HepG2 (cell line): Measurements from ENCODE around the gene SART1. TPM values are rescaled to one million over a fixed set of nuclear protein-coding genes. Genes with fewer than 3 reads are reported as not detected.

ENCODE experiments used
- ATAC-seq: fragments of 200-7000 bp; cut with Tn5 transposase; 3 replicates; pipeline ENCODE4 v1.9.1; 2020; ENCODE audit warnings: mild to moderate bottlenecking, moderate library complexity
- BruUV-seq: library from RNA; stranded (reverse); fragments of 400-500 nt; replicated peaks from 2 replicates; lab custom pipeline; 2021; lab: Mats Ljungman, UMichigan
- CTCF ChIA-PET: fragments of 300-600 bp; formaldehyde crosslinking; extraction: SDS; loops from one replicate; lab custom pipeline; 2021; ENCODE audit warnings: low total read pairs, inconsistent platforms, low intra/inter-chr PET ratio; lab: Yijun Ruan, JAX
- POLR2A ChIA-PET: fragments of 350-600 bp; sonication (Branson Sonifier 250); formaldehyde crosslinking; loops from one replicate; lab custom pipeline; 2020; ENCODE audit warnings: antibody characterized with exemption, inconsistent platforms; lab: Yijun Ruan, JAX
- DNase-seq: peaks from one replicate; pipeline ENCODE4 v3.0.0-alpha.2; 2015; ENCODE audit warnings: low spot score
- FAIRE-seq: peaks from 3 replicates; lab custom pipeline; 2011; peaks lifted over from hg19 to GRCh38; lab: Jason Lieb, UNC
- H2AFZ ChIP-seq: one replicate; pipeline ENCODE4 v1.6.1; 2011; ENCODE audit warnings: low read length, inconsistent platforms
- H3K27ac ChIP-seq: fragments of 300-600 bp; 3 replicates; pipeline ENCODE4 v1.8.0; 2011; ENCODE audit warnings: mixed run types, mild to moderate bottlenecking, mixed read lengths, low read length, inconsistent platforms; ENCODE audit not compliant: insufficient read depth; ENCODE audit errors: extremely low read length
- H3K27me3 ChIP-seq, 2 experiments: fragments of 200-600 bp in 1 of 2; 2 replicates in 1 of 2; 3 replicates in 1 of 2; pipeline versions ENCODE4 v1.6.0 to v1.8.0; 2011; ENCODE audit warnings: low read length in 2 of 2, mild to moderate bottlenecking in 2 of 2, moderate library complexity in 2 of 2, inconsistent platforms in 1 of 2; ENCODE audit not compliant: insufficient read depth in 2 of 2, control insufficient read depth in 1 of 2
- H3K36me3 ChIP-seq, 2 experiments: fragments of 200-600 bp in 1 of 2; replicated peaks in 1 of 2; 2 replicates in 1 of 2; 3 replicates in 1 of 2; pipeline versions ENCODE4 v1.5.1 to v1.8.0; 2011; ENCODE audit warnings: low read length in 2 of 2, inconsistent platforms in 1 of 2; ENCODE audit not compliant: insufficient read depth in 2 of 2, control insufficient read depth in 1 of 2
- H3K4me1 ChIP-seq: 2 replicates; pipeline ENCODE4 v1.5.1; 2012; ENCODE audit warnings: low read length, inconsistent platforms; ENCODE audit not compliant: insufficient read depth
- H3K4me2 ChIP-seq: 2 replicates; pipeline ENCODE4 v1.6.0; 2011; ENCODE audit warnings: low read depth, low read length, inconsistent platforms
- H3K4me3 ChIP-seq, 3 experiments: fragments of 200-600 bp in 1 of 3; sonication (generic), shearing (Covaris generic) in 1 of 3; replicated peaks in 1 of 3; 2 replicates each; pipeline ENCODE4 v1.5.1; 2011 to 2016; ENCODE audit warnings: low read length in 3 of 3, inconsistent platforms in 2 of 3, low read depth in 2 of 3, mild to moderate bottlenecking in 2 of 3, control low read depth in 1 of 3, mixed read lengths in 1 of 3; ENCODE audit not compliant: insufficient read depth in 1 of 3
- H3K79me2 ChIP-seq: one replicate; pipeline ENCODE4 v1.6.1; 2011; ENCODE audit warnings: low read length, inconsistent platforms; ENCODE audit not compliant: insufficient read depth
- H3K9ac ChIP-seq: 2 replicates; pipeline ENCODE4 v1.6.0; 2011; ENCODE audit warnings: mild to moderate bottlenecking, low read depth, low read length, inconsistent platforms; ENCODE audit not compliant: insufficient read depth
- H3K9me3 ChIP-seq: 2 replicates; pipeline ENCODE4 v1.5.1; 2012; ENCODE audit warnings: mild to moderate bottlenecking, low read length
- H4K20me1 ChIP-seq: 2 replicates; pipeline ENCODE4 v1.6.0; 2011; ENCODE audit warnings: inconsistent platforms, mild to moderate bottlenecking, low read length, moderate library complexity; ENCODE audit not compliant: insufficient read depth
- GATAD2A ChIP-seq: IDR thresholded peaks from 2 replicates; pipeline ENCODE4 v1.6.1; 2016
- HMG20A ChIP-seq: IDR thresholded peaks from 2 replicates; pipeline ENCODE4 v1.6.1; 2016; ENCODE audit warnings: borderline replicate concordance
- HNRNPK ChIP-seq: fragments of 200-400 bp; formaldehyde crosslinking; IDR thresholded peaks from 2 replicates; pipeline ENCODE4 v1.6.1; 2018; ENCODE audit warnings: low read length, low read depth, moderate library complexity, mild to moderate bottlenecking; ENCODE audit not compliant: poor library complexity, severe bottlenecking
- MAFG ChIP-seq: sonication (generic); formaldehyde crosslinking; IDR thresholded peaks from 2 replicates; pipeline ENCODE4 v1.5.1; 2020; ENCODE audit warnings: mild to moderate bottlenecking, missing genetic modification reagents
- PAWR ChIP-seq: sonication (generic); formaldehyde crosslinking; IDR thresholded peaks from 2 replicates; pipeline ENCODE4 v1.4.0; 2020; ENCODE audit warnings: missing genetic modification reagents, mild to moderate bottlenecking, borderline replicate concordance
- SUZ12 ChIP-seq: fragments of 150-350 bp; IDR thresholded peaks from 2 replicates; pipeline ENCODE4 v1.6.1; 2014; ENCODE audit warnings: low read depth, low read length
- ZNF10 ChIP-seq: sonication (generic); formaldehyde crosslinking; IDR thresholded peaks from 2 replicates; pipeline ENCODE4 v1.4.0; 2020; ENCODE audit warnings: mild to moderate bottlenecking, low read depth, missing genetic modification reagents, borderline replicate concordance
- ZNF225 ChIP-seq: sonication (generic); formaldehyde crosslinking; IDR thresholded peaks from 2 replicates; pipeline ENCODE4 v1.4.0; 2020; ENCODE audit warnings: mild to moderate bottlenecking, missing genetic modification reagents
- ZNF343 ChIP-seq: sonication (generic); formaldehyde crosslinking; IDR thresholded peaks from 2 replicates; pipeline ENCODE4 v1.4.0; 2020; ENCODE audit warnings: mild to moderate bottlenecking, missing genetic modification reagents
- ZNF879 ChIP-seq: sonication (generic); formaldehyde crosslinking; IDR thresholded peaks from 2 replicates; pipeline ENCODE4 v1.8.1; 2023; ENCODE audit warnings: missing genetic modification reagents
- ZNF883 ChIP-seq: sonication (generic); formaldehyde crosslinking; IDR thresholded peaks from 2 replicates; pipeline ENCODE4 v1.5.1; 2020; ENCODE audit warnings: mild to moderate bottlenecking, missing genetic modification reagents; ENCODE audit errors: not compliant biosample characterization
- WGBS: methylation state at CpG from one replicate; pipeline ENCODE4 v1.1.6; 2017; ENCODE audit warnings: low lambda C conversion rate; 5-methylcytosine and 5-hydroxymethylcytosine counted together
- in situ Hi-C: cut with HindIII; loops from 2 replicates; pipeline ENCODE4 v1.10.0; 2017; ENCODE audit warnings: low pct_unique_long_range_greater_than_20kb; ENCODE audit not compliant: extremely low pct_ligation_motif_present
- intact Hi-C: fragments of 100-400 bp; cut with micrococcal nuclease; formaldehyde crosslinking; loops from one replicate; pipeline ENCODE4 v1.10.0; 2022; ENCODE audit not compliant: unreplicated experiment
- polyA plus RNA-seq, 8 experiments: library from polyadenylated mRNA; depleted of rRNA in 3 of 8; stranded (reverse) in 7 of 8; unstranded in 1 of 8; fragments of >200 nt; fragmentation: Illumina TruSeq in 4 of 8; extraction: Trizol in 4 of 8; gene quantifications; 2 replicates each; pipeline versions ENCODE4 v1.2.1 to v1.2.3, GENCODE V29; 2011 to 2016; ENCODE audit warnings: low read depth in 4 of 8, missing spikeins in 1 of 8, mixed read lengths in 1 of 8; ENCODE audit not compliant: insufficient read depth in 1 of 8
- total RNA-seq, 5 experiments: library from RNA; depleted of rRNA; stranded (reverse); fragments of >200 nt; fragmentation: Illumina TruSeq; extraction: Trizol; gene quantifications; 2 replicates each; pipeline ENCODE4 v1.2.3, GENCODE V29; 2016; ENCODE audit warnings: low read depth in 1 of 5
- TF ChIP-seq, protein P1 (sequence below): IDR thresholded peaks from 2 replicates; pipeline ENCODE4 v1.6.1; 2016; ENCODE audit warnings: low read depth
- TF ChIP-seq, protein P2 (sequence below): sonication (generic); formaldehyde crosslinking; IDR thresholded peaks from 2 replicates; pipeline ENCODE4 v1.9.0; 2021; ENCODE audit warnings: missing genetic modification reagents, borderline replicate concordance
- TF ChIP-seq, protein P3 (sequence below): fragments of 450-650 bp; IDR thresholded peaks from 2 replicates; pipeline ENCODE4 v1.6.1; 2017
- TF ChIP-seq, protein P4 (sequence below): sonication (generic); formaldehyde crosslinking; IDR thresholded peaks from 2 replicates; pipeline ENCODE4 v1.5.0; 2020; ENCODE audit warnings: mild to moderate bottlenecking, missing genetic modification reagents
- TF ChIP-seq, protein P5 (sequence below): sonication (generic); formaldehyde crosslinking; IDR thresholded peaks from 2 replicates; pipeline ENCODE4 v1.9.0; 2022; ENCODE audit warnings: low read depth, missing genetic modification reagents

Gene SART1
- total and polyA plus RNA-seq, 2 of the 13 experiments (the other 11 are each of a cell fraction or from before 2014, with no cell fraction given), result 11.3 to 22.5 TPM

DNA sequence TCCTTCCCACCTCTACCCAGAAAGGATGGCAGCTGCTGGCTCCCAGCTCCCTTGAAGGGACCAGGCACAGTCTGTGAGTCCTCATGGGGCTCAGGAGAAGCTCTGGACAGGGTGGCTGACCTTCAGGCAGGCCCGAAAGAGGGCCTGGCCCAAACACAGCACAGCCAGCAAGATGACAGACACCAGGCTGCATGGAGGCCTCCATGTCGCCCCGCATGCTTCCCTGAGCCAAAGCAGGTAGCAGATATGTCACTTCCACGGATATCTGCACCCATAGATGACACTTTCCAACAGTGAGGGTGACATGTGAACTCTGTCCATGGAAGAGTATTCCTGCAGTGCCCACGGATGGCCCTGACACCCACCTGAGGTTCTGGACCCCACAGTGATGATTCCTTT, 22.1 kb downstream of the SART1 start:
- intact Hi-C loops, result no loop called here
- H2AFZ ChIP-seq, result no peak overlapping the region
- H3K27ac ChIP-seq, result no peak overlapping the region
- 0 out of 5 replicates have a peak, but pooled peaks cover 2 to 6% of the 10 kb centered on the region in 2 experiments for H3K36me3 ChIP-seq
- no TSS peak for BruUV-seq
- FAIRE-seq (no peak), DNase-seq (no peak), ATAC-seq (no peak; the same call in none of the 3 replicates)
- no peaks in the 10 kb centered on the region for H3K79me2 ChIP-seq
- in situ Hi-C loops, result loop anchor here (10.0 kb wide), 1 partner anchor 269 kb away; the partner anchor contains the start of gene KAT5
- peak overlapping the region in 1 of 3 experiments; percentile 23; a peak in 1 of 6 replicates for H3K4me3 ChIP-seq
- peaks cover 15% of the 10 kb centered on the region for H3K4me1 ChIP-seq
- H3K4me2 ChIP-seq, result peak overlapping the region; percentile 20
- H3K9ac ChIP-seq, result no peak overlapping the region
- POLR2A ChIA-PET, result no interaction called here
- H4K20me1 ChIP-seq, result no peaks in the 10 kb centered on the region
- WGBS, result 62% methylated on average over 3 of the region's 5 CpGs
- no peaks in the 10 kb centered on the region; a peak in 1 of 5 replicates for H3K27me3 ChIP-seq
- H3K9me3 ChIP-seq, result no peaks in the 10 kb centered on the region
- CTCF ChIA-PET, result no interaction called here
- TF ChIP-seq ZNF883 (CRISPR knock-in tag), result no peak
- TF ChIP-seq, protein P1, sequence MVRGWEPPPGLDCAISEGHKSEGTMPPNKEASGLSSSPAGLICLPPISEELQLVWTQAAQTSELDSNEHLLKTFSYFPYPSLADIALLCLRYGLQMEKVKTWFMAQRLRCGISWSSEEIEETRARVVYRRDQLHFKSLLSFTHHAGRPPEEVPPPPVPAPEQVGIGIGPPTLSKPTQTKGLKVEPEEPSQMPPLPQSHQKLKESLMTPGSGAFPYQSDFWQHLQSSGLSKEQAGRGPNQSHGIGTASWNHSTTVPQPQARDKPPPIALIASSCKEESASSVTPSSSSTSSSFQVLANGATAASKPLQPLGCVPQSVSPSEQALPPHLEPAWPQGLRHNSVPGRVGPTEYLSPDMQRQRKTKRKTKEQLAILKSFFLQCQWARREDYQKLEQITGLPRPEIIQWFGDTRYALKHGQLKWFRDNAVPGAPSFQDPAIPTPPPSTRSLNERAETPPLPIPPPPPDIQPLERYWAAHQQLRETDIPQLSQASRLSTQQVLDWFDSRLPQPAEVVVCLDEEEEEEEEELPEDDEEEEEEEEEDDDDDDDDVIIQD (CRISPR knock-in tag), result no peak
- TF ChIP-seq, protein P2, sequence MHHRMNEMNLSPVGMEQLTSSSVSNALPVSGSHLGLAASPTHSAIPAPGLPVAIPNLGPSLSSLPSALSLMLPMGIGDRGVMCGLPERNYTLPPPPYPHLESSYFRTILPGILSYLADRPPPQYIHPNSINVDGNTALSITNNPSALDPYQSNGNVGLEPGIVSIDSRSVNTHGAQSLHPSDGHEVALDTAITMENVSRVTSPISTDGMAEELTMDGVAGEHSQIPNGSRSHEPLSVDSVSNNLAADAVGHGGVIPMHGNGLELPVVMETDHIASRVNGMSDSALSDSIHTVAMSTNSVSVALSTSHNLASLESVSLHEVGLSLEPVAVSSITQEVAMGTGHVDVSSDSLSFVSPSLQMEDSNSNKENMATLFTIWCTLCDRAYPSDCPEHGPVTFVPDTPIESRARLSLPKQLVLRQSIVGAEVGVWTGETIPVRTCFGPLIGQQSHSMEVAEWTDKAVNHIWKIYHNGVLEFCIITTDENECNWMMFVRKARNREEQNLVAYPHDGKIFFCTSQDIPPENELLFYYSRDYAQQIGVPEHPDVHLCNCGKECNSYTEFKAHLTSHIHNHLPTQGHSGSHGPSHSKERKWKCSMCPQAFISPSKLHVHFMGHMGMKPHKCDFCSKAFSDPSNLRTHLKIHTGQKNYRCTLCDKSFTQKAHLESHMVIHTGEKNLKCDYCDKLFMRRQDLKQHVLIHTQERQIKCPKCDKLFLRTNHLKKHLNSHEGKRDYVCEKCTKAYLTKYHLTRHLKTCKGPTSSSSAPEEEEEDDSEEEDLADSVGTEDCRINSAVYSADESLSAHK (CRISPR knock-in tag), result no peak
- TF ChIP-seq ZNF343, result no peak
- TF ChIP-seq, protein P3, sequence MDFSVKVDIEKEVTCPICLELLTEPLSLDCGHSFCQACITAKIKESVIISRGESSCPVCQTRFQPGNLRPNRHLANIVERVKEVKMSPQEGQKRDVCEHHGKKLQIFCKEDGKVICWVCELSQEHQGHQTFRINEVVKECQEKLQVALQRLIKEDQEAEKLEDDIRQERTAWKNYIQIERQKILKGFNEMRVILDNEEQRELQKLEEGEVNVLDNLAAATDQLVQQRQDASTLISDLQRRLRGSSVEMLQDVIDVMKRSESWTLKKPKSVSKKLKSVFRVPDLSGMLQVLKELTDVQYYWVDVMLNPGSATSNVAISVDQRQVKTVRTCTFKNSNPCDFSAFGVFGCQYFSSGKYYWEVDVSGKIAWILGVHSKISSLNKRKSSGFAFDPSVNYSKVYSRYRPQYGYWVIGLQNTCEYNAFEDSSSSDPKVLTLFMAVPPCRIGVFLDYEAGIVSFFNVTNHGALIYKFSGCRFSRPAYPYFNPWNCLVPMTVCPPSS, result no peak
- TF ChIP-seq ZNF225 (CRISPR knock-in tag), result no peak
- no peak for TF ChIP-seq PAWR (CRISPR knock-in tag)
- TF ChIP-seq HMG20A (CRISPR knock-in tag), result no peak
- TF ChIP-seq ZNF879 (CRISPR knock-in tag), result no peak
- TF ChIP-seq, protein P4, sequence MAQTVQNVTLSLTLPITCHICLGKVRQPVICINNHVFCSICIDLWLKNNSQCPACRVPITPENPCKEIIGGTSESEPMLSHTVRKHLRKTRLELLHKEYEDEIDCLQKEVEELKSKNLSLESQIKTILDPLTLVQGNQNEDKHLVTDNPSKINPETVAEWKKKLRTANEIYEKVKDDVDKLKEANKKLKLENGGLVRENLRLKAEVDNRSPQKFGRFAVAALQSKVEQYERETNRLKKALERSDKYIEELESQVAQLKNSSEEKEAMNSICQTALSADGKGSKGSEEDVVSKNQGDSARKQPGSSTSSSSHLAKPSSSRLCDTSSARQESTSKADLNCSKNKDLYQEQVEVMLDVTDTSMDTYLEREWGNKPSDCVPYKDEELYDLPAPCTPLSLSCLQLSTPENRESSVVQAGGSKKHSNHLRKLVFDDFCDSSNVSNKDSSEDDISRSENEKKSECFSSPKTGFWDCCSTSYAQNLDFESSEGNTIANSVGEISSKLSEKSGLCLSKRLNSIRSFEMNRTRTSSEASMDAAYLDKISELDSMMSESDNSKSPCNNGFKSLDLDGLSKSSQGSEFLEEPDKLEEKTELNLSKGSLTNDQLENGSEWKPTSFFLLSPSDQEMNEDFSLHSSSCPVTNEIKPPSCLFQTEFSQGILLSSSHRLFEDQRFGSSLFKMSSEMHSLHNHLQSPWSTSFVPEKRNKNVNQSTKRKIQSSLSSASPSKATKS (CRISPR knock-in tag), result no peak
- no peak for TF ChIP-seq MAFG (CRISPR knock-in tag)
- no peak for TF ChIP-seq HNRNPK
- TF ChIP-seq ZNF10 (CRISPR knock-in tag), result no peak
- TF ChIP-seq GATAD2A (CRISPR knock-in tag), result no peak
- TF ChIP-seq, protein P5, sequence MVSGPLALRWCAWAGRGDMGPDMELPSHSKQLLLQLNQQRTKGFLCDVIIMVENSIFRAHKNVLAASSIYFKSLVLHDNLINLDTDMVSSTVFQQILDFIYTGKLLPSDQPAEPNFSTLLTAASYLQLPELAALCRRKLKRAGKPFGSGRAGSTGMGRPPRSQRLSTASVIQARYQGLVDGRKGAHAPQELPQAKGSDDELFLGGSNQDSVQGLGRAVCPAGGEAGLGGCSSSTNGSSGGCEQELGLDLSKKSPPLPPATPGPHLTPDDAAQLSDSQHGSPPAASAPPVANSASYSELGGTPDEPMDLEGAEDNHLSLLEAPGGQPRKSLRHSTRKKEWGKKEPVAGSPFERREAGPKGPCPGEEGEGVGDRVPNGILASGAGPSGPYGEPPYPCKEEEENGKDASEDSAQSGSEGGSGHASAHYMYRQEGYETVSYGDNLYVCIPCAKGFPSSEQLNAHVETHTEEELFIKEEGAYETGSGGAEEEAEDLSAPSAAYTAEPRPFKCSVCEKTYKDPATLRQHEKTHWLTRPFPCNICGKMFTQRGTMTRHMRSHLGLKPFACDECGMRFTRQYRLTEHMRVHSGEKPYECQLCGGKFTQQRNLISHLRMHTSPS (CRISPR knock-in tag), result no peak
- TF ChIP-seq SUZ12, result no peak
